H9 (cell line): ENCODE measurements around the gene LYST. TPM values are rescaled to one million over a fixed set of nuclear protein-coding genes. Genes with fewer than 3 reads are reported as not detected.

Experiments
- DNase-seq: peaks from one replicate; pipeline ENCODE4 v3.0.0-alpha.2; 2017
- H2AFZ ChIP-seq: one replicate; pipeline ENCODE4 v1.6.1; 2013; ENCODE audit warnings: mild to moderate bottlenecking, low read length, control low read depth, moderate library complexity
- H2AK5ac ChIP-seq: 2 replicates; pipeline ENCODE4 v1.6.1; 2013; ENCODE audit warnings: low read length, control low read depth, mixed read lengths; ENCODE audit not compliant: insufficient read length
- H2BK120ac ChIP-seq: one replicate; pipeline ENCODE4 v1.6.1; 2013; ENCODE audit warnings: low read depth, mild to moderate bottlenecking, low read length, control low read depth, inconsistent platforms; ENCODE audit not compliant: poor library complexity, severe bottlenecking
- H2BK12ac ChIP-seq: 2 replicates; pipeline ENCODE4 v1.6.1; 2013; ENCODE audit warnings: low read length, control low read depth, mixed read lengths, low read depth; ENCODE audit not compliant: insufficient read length
- H2BK15ac ChIP-seq: 2 replicates; pipeline ENCODE4 v1.6.1; 2013; ENCODE audit warnings: low read depth, low read length, control low read depth
- H2BK20ac ChIP-seq: one replicate; pipeline ENCODE4 v1.6.1; 2013; ENCODE audit warnings: low read depth, mild to moderate bottlenecking, low read length, control low read depth, inconsistent platforms; ENCODE audit not compliant: poor library complexity, severe bottlenecking
- H2BK5ac ChIP-seq: 2 replicates; pipeline ENCODE4 v1.6.1; 2013; ENCODE audit warnings: low read length, control low read depth, mixed read lengths; ENCODE audit not compliant: insufficient read length
- H3K14ac ChIP-seq: 2 replicates; pipeline ENCODE4 v1.6.1; 2013; ENCODE audit warnings: low read length, control low read depth; ENCODE audit not compliant: insufficient read depth
- H3K18ac ChIP-seq: 2 replicates; pipeline ENCODE4 v1.6.1; 2013; ENCODE audit warnings: low read depth, mild to moderate bottlenecking, mixed read lengths, low read length, control low read depth; ENCODE audit not compliant: insufficient read length
- H3K23ac ChIP-seq: 2 replicates; pipeline ENCODE4 v1.6.1; 2013; ENCODE audit warnings: low read length, control low read depth, mixed read lengths, low read depth; ENCODE audit not compliant: insufficient read length
- H3K23me2 ChIP-seq: 2 replicates; pipeline ENCODE4 v1.6.1; 2013; ENCODE audit warnings: low read depth, mild to moderate bottlenecking, mixed read lengths, low read length, control low read depth; ENCODE audit not compliant: insufficient read length, poor library complexity, severe bottlenecking
- H3K27ac ChIP-seq: 2 replicates; pipeline ENCODE4 v1.5.1; 2013; ENCODE audit warnings: low read length, control low read depth, mixed read lengths, low read depth; ENCODE audit not compliant: insufficient read length
- H3K27me3 ChIP-seq: 2 replicates; pipeline ENCODE4 v1.6.1; 2013; ENCODE audit warnings: low read length, control low read depth, inconsistent platforms; ENCODE audit not compliant: insufficient read depth
- H3K4ac ChIP-seq: 2 replicates; pipeline ENCODE4 v1.6.1; 2013; ENCODE audit warnings: low read depth, mild to moderate bottlenecking, control low read depth, inconsistent platforms, low read length, moderate library complexity
- H3K4me1 ChIP-seq: 2 replicates; pipeline ENCODE4 v1.6.1; 2013; ENCODE audit warnings: low read length, control low read depth, inconsistent platforms; ENCODE audit not compliant: insufficient read depth
- H3K4me2 ChIP-seq: 2 replicates; pipeline ENCODE4 v1.6.1; 2013; ENCODE audit warnings: low read length, control low read depth, mixed read lengths; ENCODE audit not compliant: insufficient read length, insufficient read depth
- H3K56ac ChIP-seq: 2 replicates; pipeline ENCODE4 v1.6.1; 2013; ENCODE audit warnings: low read depth, mild to moderate bottlenecking, mixed read lengths, low read length, control low read depth; ENCODE audit not compliant: insufficient read length
- H3K79me1 ChIP-seq: 2 replicates; pipeline ENCODE4 v1.6.1; 2013; ENCODE audit warnings: low read depth, mild to moderate bottlenecking, moderate library complexity, low read length, control low read depth, inconsistent platforms; ENCODE audit not compliant: insufficient read depth, poor library complexity, severe bottlenecking
- H3K79me2 ChIP-seq: 2 replicates; pipeline ENCODE4 v1.6.1; 2013; ENCODE audit warnings: low read length, control low read depth, inconsistent platforms; ENCODE audit not compliant: insufficient read depth
- H3K9ac ChIP-seq: 2 replicates; pipeline ENCODE4 v1.6.1; 2013; ENCODE audit warnings: low read length, control low read depth, mixed read lengths; ENCODE audit not compliant: insufficient read length; ENCODE audit errors: extremely low read depth
- H3K9me3 ChIP-seq: one replicate; pipeline ENCODE4 v1.6.1; 2013; ENCODE audit warnings: low read depth, low read length, inconsistent platforms; ENCODE audit not compliant: control insufficient read depth
- H3T11ph ChIP-seq: one replicate; pipeline ENCODE4 v1.6.1; 2013; ENCODE audit warnings: mild to moderate bottlenecking, low read length, control low read depth, inconsistent platforms
- H4K20me1 ChIP-seq: one replicate; pipeline ENCODE4 v1.6.1; 2013; ENCODE audit not compliant: control insufficient read depth, insufficient read length, insufficient read depth
- H4K5ac ChIP-seq: 2 replicates; pipeline ENCODE4 v1.6.1; 2013; ENCODE audit warnings: low read depth, mild to moderate bottlenecking, mixed read lengths, low read length, control low read depth; ENCODE audit not compliant: insufficient read length
- H4K8ac ChIP-seq: replicated peaks from 2 replicates; pipeline ENCODE4 v1.6.1; 2013; ENCODE audit warnings: low read length, control low read depth, mixed read lengths, low read depth; ENCODE audit not compliant: insufficient read length
- H4K91ac ChIP-seq: 2 replicates; pipeline ENCODE4 v1.6.1; 2013; ENCODE audit warnings: low read depth, mild to moderate bottlenecking, moderate library complexity, mixed read lengths, low read length, control low read depth; ENCODE audit not compliant: insufficient read length
- H3K27ac Mint-ChIP-seq, 3 experiments: 2 replicates in 2 of 3; 3 replicates in 1 of 3; pipeline ENCODE4 v1.8.0; 2020 to 2021; ENCODE audit warnings: mixed read lengths in 3 of 3, mild to moderate bottlenecking in 1 of 3, moderate library complexity in 1 of 3
- H3K27me3 Mint-ChIP-seq: 2 replicates; pipeline ENCODE4 v1.8.0; 2021; ENCODE audit warnings: low read depth, mild to moderate bottlenecking, moderate library complexity, mixed read lengths
- H3K36me3 Mint-ChIP-seq, 3 experiments: 2 replicates in 2 of 3; 3 replicates in 1 of 3; pipeline ENCODE4 v1.8.0; 2020 to 2021; ENCODE audit warnings: low read depth in 3 of 3, mixed read lengths in 3 of 3; ENCODE audit not compliant: insufficient read depth in 1 of 3
- H3K4me1 Mint-ChIP-seq, 2 experiments: 2 replicates each; pipeline ENCODE4 v1.8.0; 2020; ENCODE audit warnings: mixed read lengths in 2 of 2
- H3K4me3 Mint-ChIP-seq, 2 experiments: 2 replicates in 1 of 2; 3 replicates in 1 of 2; pipeline ENCODE4 v1.8.0; 2020 to 2021; ENCODE audit warnings: mild to moderate bottlenecking in 2 of 2, mixed read lengths in 2 of 2, moderate library complexity in 1 of 2
- H3K9me3 Mint-ChIP-seq, 2 experiments: 2 replicates in 1 of 2; 3 replicates in 1 of 2; pipeline ENCODE4 v1.8.0; 2020; ENCODE audit warnings: mild to moderate bottlenecking in 2 of 2, mixed read lengths in 2 of 2, moderate library complexity in 1 of 2
- CTCF ChIP-seq: fragments of 200-600 bp; sonication (generic); conservative IDR thresholded peaks from 3 replicates; pipeline ENCODE4 v1.8.0; 2021; ENCODE audit warnings: antibody characterized with exemption, mild to moderate bottlenecking
- WGBS: extraction: QIAGEN DNeasy Blood & Tissue Kit; methylation state at CpG from one replicate; pipeline ENCODE4 v1.1.7; 2013; ENCODE audit warnings: missing lambda C conversion rate, low lambda C conversion rate, mixed read lengths; ENCODE audit not compliant: insufficient read length; ENCODE audit errors: extremely low coverage; 5-methylcytosine and 5-hydroxymethylcytosine counted together
- total RNA-seq: library from RNA; stranded (reverse); gene quantifications from 2 replicates; pipeline ENCODE4 v1.2.1, GENCODE V29; 2021

Gene LYST
- total RNA-seq, 1 experiment from 2014 or later = 0.13 TPM

DNA sequence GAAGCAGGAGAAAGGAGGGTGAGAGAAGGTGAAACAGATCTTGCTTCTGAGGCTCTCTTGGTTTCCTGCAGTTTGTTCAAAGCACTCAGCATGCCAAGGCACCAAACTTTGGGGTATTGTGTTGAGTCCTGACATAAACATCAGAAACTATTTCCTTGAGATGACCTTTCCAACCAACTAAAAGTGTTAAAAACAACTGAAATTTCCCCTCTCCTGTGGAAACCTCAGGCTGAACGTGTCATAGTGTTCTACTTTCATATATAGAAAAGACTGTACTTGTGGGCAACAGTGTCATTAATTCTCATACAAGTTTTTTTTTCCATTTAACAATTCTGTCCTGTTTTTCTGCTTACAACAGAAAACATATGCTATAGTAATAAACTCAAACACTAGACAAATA is 6.3 kb upstream of the LYST start:
- peaks cover 27% of the 10 kb centered on the region for H3K27me3 Mint-ChIP-seq
- Histone ChIP-seq H3K9ac (no peak overlapping the region), H4K20me1 (no peaks in the 10 kb centered on the region), H3K9me3 (no peaks in the 10 kb centered on the region), H2BK20ac (no peak overlapping the region), H3K18ac (no peak overlapping the region), H3K4me1 (no peaks in the 10 kb centered on the region), H3K27ac (no peak overlapping the region), H3K79me1 (no peaks in the 10 kb centered on the region), H2BK12ac (no peak overlapping the region), H2AK5ac (no peak overlapping the region), H4K5ac (no peak overlapping the region), H3K4me2 (no peak overlapping the region), H3K23ac (no peak overlapping the region), H2AFZ (no peak overlapping the region), H3K23me2 (no peaks in the 10 kb centered on the region), H3K14ac (no peak overlapping the region), H4K8ac (no peak overlapping the region), H2BK15ac (no peak overlapping the region), H2BK5ac (no peak overlapping the region), H3T11ph (no peak overlapping the region), H4K91ac (no peak overlapping the region), H3K56ac (no peak overlapping the region), H3K4ac (no peak overlapping the region), H3K79me2 (no peaks in the 10 kb centered on the region), H2BK120ac (no peak overlapping the region), H3K27me3 (no peaks in the 10 kb centered on the region)
- no peak for TF ChIP-seq CTCF
- H3K4me1 Mint-ChIP-seq = no peaks in the 10 kb centered on the region
- H3K36me3 Mint-ChIP-seq = no peaks in the 10 kb centered on the region
- no CpG with 5 or more reads among the region's 1 CpG for WGBS
- DNase-seq = no peak
- no peaks in the 10 kb centered on the region for H3K9me3 Mint-ChIP-seq
- H3K27ac Mint-ChIP-seq = no peak overlapping the region
- H3K4me3 Mint-ChIP-seq = no peak overlapping the region
